Measurements from ENCODE around the gene KRTAP2-3. TPM values are rescaled to one million over a fixed set of nuclear protein-coding genes. Genes with fewer than 3 reads are reported as not detected.
"Not testable (repeated sequence)": the region's sequence is repeated elsewhere in the genome, so short reads cannot be mapped to it uniquely, and the experiment has no call there.

KRTAP2-3 gene
- total and polyA plus RNA-seq, 2 experiments from 2014 or later = not detected

DNA sequence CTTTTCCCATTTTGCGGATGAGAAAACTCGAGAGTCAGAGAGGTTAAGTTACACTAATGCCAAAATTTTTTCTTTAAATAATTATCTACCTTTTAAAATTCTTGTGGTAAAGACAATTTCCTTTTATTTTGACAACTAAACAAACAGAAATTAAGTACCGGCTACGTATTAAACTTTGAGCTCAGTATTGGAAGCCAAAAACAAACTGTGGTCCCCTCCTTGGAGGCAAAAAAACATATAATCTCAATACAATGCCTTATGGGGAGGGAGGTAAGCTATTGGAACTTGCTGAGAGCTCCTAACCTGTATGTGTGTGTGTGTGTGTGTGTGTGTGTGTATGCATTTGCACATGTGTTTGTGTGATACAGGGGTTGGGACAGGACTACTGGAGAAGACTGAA is 3.5 kb upstream of the KRTAP2-3 start (continued):
- no peak for TF ChIP-seq ZNF114 (CRISPR knock-in tag; IDR thresholded peaks at IDR 0.05)
- no peak for TF ChIP-seq STAT1 (IDR thresholded peaks at IDR 0.05; ENCODE audit: unreplicated experiment)
- TF ChIP-seq EZH2phosphoT487 (IDR thresholded peaks at IDR 0.05; ENCODE audit: unreplicated experiment) = no peak

DNA sequence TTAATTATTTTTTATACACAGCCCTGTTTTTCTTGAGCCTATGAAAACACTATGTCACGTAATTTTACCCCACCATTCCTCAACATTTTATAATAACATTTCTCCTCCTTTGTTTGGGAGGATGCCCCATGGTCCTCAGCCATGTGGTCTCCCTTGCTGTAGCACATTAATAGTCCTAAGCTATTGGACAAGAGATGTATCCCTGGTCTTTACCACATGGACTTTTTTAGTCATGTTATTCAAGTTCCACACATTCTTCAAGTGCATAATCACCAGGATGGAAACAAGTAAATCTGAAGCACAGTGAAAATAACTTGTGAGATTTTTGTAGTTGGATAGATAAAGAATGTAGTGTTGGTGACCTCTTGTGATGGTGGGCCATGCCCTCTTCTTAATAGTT is 2.0 kb upstream of the KRTAP2-3 start:
- Mint-ChIP-seq H3K27ac (no peak overlapping the region), H3K36me3 (ENCODE audit: low read depth) (no peaks in the 10 kb centered on the region), H3K4me1 (peaks cover 4% of the 10 kb centered on the region), H3K9me3 (0 out of 3 replicates have a peak, but pooled peaks cover 3% of the 10 kb centered on the region), H3K4me3 (no peak overlapping the region), H3K27me3 (ENCODE audit: insufficient read depth, low read depth, poor library complexity) (no peaks in the 10 kb centered on the region)
- DNase-seq (ENCODE audit: low spot score) (no peak), ATAC-seq (no peak)
- Histone ChIP-seq H3K4me1 (ENCODE audit: insufficient read depth) (0 out of 2 replicates have a peak, but pooled peaks cover 6% of the 10 kb centered on the region), H3K9me2 (ENCODE audit: insufficient read depth) (no peaks in the 10 kb centered on the region; the same call in 1 of the 2 replicates), H3K27ac (ENCODE audit: low read depth) (no peak overlapping the region), H3K27me3 (ENCODE audit: insufficient read depth) (no peaks in the 10 kb centered on the region), H3K36me3 (ENCODE audit: insufficient read depth) (no peaks in the 10 kb centered on the region), H3F3A (replicated peaks; ENCODE audit: low read depth) (no peaks in the 10 kb centered on the region), H3K4me3 (no peak overlapping the region), H2AFZ (no peak overlapping the region), H3K79me2 (replicated peaks; ENCODE audit: insufficient read depth) (no peaks in the 10 kb centered on the region), H4K20me1 (replicated peaks; ENCODE audit: insufficient read depth) (no peaks in the 10 kb centered on the region), H3K4me2 (no peak overlapping the region)
- TF ChIP-seq ZNF114 (CRISPR knock-in tag; IDR thresholded peaks at IDR 0.05) (no peak), ZNF331 (CRISPR knock-in tag; IDR thresholded peaks at IDR 0.05; ENCODE audit: low read depth) (no peak), STAT1 (IDR thresholded peaks at IDR 0.05; ENCODE audit: unreplicated experiment) (no peak), POLR2AphosphoS5 (IDR thresholded peaks at IDR 0.05; ENCODE audit: low read depth) (no peak), EZH2 (IDR thresholded peaks at IDR 0.05; ENCODE audit: low read depth, unreplicated experiment) (no peak)

DNA sequence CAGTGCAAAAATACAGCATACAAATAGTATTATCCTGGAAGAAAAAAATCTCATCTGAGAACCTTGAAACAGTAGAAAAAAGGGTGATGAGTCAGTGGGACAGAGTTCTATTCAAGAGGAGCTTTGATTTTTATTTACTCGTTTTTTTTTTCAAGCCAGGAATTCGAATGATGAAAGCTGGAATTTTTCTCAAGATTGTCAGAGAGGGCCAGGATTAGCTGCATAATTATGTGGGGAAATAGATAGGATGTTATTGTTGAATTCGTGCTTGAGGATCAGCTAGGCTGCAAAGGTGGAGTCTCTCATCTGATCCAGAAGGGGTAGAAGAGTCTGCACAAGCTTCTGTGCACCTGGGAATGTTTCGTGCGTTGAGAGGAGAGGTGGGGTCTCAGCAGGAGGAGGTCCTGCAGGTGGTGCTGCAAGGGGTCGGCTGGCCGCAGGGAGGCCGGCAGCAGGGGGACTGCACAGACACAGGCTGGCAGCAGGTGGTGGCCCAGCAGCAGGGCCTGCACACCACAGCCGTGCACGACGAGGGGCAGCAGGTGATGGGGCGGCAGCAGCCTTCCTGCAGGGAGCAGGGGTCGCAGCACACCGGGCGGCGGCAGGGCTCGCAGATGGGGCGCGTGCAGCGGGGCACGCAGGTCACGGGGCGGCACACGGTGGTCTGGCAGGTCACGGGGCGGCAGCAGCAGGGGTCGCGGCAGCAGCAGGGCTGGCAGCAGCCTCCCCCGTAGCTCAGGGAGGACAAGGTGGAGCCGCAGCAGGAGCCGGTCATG is 450 bp downstream of the KRTAP2-3 start:
- not testable (repeated sequence) for H3K4me1 Mint-ChIP-seq; H3K27me3 ChIP-seq (ENCODE audit: insufficient read depth); H3K27me3 Mint-ChIP-seq (ENCODE audit: insufficient read depth, low read depth, poor library complexity); H3K4me3 ChIP-seq; H3K4me1 ChIP-seq (ENCODE audit: insufficient read depth); H3K9me2 ChIP-seq (ENCODE audit: insufficient read depth); H3K79me2 ChIP-seq (replicated peaks; ENCODE audit: insufficient read depth); H3K36me3 ChIP-seq (ENCODE audit: insufficient read depth); H3K27ac Mint-ChIP-seq; H4K20me1 ChIP-seq (replicated peaks; ENCODE audit: insufficient read depth); H3K4me2 ChIP-seq; H3F3A ChIP-seq (replicated peaks; ENCODE audit: low read depth); H3K36me3 Mint-ChIP-seq (ENCODE audit: low read depth); H3K9me3 Mint-ChIP-seq; H3K27ac ChIP-seq (ENCODE audit: low read depth); H3K4me3 Mint-ChIP-seq
- 0 out of 2 replicates have a peak overlapping the region, but pooled peaks have one; percentile 69 for H2AFZ ChIP-seq
- TF ChIP-seq, protein P1, sequence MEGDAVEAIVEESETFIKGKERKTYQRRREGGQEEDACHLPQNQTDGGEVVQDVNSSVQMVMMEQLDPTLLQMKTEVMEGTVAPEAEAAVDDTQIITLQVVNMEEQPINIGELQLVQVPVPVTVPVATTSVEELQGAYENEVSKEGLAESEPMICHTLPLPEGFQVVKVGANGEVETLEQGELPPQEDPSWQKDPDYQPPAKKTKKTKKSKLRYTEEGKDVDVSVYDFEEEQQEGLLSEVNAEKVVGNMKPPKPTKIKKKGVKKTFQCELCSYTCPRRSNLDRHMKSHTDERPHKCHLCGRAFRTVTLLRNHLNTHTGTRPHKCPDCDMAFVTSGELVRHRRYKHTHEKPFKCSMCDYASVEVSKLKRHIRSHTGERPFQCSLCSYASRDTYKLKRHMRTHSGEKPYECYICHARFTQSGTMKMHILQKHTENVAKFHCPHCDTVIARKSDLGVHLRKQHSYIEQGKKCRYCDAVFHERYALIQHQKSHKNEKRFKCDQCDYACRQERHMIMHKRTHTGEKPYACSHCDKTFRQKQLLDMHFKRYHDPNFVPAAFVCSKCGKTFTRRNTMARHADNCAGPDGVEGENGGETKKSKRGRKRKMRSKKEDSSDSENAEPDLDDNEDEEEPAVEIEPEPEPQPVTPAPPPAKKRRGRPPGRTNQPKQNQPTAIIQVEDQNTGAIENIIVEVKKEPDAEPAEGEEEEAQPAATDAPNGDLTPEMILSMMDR (conservative IDR thresholded peaks at IDR 0.05; ENCODE audit: low read depth in 2 of 2) = 0 out of 4 replicates have a peak, but pooled peaks of 1 of the 2 experiments have one; percentile 4
- ATAC-seq (peak; percentile 69), DNase-seq (ENCODE audit: low spot score) (peak; percentile 12)

Measured in GM23338 (cell line).